ENCODE data around the gene ZNF366. TPM values are rescaled to one million over a fixed set of nuclear protein-coding genes. Genes with fewer than 3 reads are reported as not detected.
A peak's percentile ranks its signal among the peaks of the same experiment; 100 is the strongest.

ZNF366 gene
- total RNA-seq, 1 donor from 2014 or later = 3.2 TPM

DNA sequence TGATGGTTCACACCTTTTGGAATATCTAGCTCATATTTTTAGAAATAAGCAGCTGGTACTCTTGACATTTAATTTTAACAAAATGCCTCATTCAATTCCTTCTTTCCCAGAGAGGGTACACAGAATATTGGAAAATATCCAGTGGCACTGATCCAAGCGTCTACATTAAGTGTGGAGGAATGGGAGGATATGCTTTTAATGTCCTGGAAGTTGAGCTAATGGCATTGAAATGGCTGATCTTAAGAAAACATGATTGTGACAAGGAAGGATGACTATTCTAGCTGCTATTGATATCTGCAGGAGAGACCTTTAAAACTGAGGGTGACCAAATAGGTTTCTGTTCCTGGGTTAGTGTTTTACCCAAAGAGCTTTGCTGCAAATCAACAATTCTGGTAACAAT lies 30.0 kb downstream of the ZNF366 start:
- no peak for DNase-seq (ENCODE audit: extremely low spot score in 2 of 2)
- Histone ChIP-seq H3K4me3 (no peak overlapping the region), H3K9me3 (no peaks in the 10 kb centered on the region), H3K4me1 (peaks cover 21% of the 10 kb centered on the region), H3K36me3 (no peaks in the 10 kb centered on the region), H3K27ac (no peak overlapping the region), H3K27me3 (no peaks in the 10 kb centered on the region)
- TF ChIP-seq POLR2A (IDR thresholded peaks at IDR 0.05) (no peak), POLR2AphosphoS5 (IDR thresholded peaks at IDR 0.05; ENCODE audit: insufficient read depth in 1 of 2, low read depth in 1 of 2) (no peak)
- TF ChIP-seq, protein P1, sequence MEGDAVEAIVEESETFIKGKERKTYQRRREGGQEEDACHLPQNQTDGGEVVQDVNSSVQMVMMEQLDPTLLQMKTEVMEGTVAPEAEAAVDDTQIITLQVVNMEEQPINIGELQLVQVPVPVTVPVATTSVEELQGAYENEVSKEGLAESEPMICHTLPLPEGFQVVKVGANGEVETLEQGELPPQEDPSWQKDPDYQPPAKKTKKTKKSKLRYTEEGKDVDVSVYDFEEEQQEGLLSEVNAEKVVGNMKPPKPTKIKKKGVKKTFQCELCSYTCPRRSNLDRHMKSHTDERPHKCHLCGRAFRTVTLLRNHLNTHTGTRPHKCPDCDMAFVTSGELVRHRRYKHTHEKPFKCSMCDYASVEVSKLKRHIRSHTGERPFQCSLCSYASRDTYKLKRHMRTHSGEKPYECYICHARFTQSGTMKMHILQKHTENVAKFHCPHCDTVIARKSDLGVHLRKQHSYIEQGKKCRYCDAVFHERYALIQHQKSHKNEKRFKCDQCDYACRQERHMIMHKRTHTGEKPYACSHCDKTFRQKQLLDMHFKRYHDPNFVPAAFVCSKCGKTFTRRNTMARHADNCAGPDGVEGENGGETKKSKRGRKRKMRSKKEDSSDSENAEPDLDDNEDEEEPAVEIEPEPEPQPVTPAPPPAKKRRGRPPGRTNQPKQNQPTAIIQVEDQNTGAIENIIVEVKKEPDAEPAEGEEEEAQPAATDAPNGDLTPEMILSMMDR (IDR thresholded peaks at IDR 0.05) = no peak
- intact Hi-C loops (cut with DNase I) = no loop called here

DNA sequence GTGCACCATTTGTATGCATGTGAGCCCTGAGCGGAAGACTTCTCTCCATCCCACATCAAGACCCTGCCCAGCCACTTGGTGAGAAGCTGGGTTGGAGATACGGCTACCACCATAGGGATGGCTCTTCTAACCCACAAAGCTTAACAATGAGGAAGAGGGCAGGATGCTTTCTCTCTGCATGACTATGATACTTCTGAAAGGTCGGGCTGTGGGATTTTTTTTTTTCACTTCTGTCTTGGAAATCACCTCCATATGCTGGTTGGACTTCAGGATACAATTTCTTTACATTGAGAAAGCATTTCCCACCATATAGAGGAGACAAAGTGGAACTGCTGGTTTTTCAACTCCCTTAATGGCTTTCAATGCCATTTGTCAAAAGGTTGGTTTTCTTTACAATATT lies 30.5 kb downstream of the ZNF366 start:
- Histone ChIP-seq H3K27ac (no peak overlapping the region), H3K9me3 (no peaks in the 10 kb centered on the region), H3K4me1 (peaks cover 26% of the 10 kb centered on the region), H3K4me3 (no peak overlapping the region), H3K36me3 (no peaks in the 10 kb centered on the region), H3K27me3 (no peaks in the 10 kb centered on the region)
- no peak for TF ChIP-seq POLR2AphosphoS5 (IDR thresholded peaks at IDR 0.05; ENCODE audit: insufficient read depth in 1 of 2, low read depth in 1 of 2)
- TF ChIP-seq POLR2A (IDR thresholded peaks at IDR 0.05) = no peak
- TF ChIP-seq, protein P1 (IDR thresholded peaks at IDR 0.05) = no peak
- intact Hi-C loops (cut with DNase I) = no loop called here
- DNase-seq (ENCODE audit: extremely low spot score in 2 of 2) = no peak

DNA sequence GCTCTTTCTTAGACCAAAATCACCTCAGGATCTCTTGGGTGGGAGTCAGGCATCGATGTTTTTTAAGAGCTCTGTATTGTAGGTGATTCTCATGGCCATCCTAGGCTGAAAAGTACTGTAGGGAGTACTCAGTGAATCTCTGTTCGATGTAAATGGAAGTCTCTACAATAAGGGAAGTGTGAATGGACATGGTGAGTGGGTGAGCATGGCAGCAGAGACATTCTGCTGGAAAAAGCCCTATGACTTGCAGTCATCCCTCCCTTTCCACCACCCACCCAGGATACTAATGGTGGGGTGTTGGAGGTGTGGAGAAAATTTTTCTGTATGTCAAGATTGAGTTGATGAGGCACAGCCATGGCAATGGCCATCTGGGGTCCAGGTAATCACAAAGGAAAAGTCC lies 30.9 kb downstream of the ZNF366 start:
- TF ChIP-seq POLR2AphosphoS5 (IDR thresholded peaks at IDR 0.05; ENCODE audit: insufficient read depth in 1 of 2, low read depth in 1 of 2) (no peak), POLR2A (IDR thresholded peaks at IDR 0.05) (no peak)
- TF ChIP-seq, protein P1 (IDR thresholded peaks at IDR 0.05) = no peak
- intact Hi-C loops (cut with DNase I) = no loop called here
- H3K27me3 ChIP-seq = no peaks in the 10 kb centered on the region
- peaks cover 28% of the 10 kb centered on the region for H3K4me1 ChIP-seq
- no peak for DNase-seq (ENCODE audit: extremely low spot score in 2 of 2)
- H3K27ac ChIP-seq = no peak overlapping the region
- H3K36me3 ChIP-seq = no peaks in the 10 kb centered on the region
- no peak overlapping the region for H3K4me3 ChIP-seq
- no peaks in the 10 kb centered on the region for H3K9me3 ChIP-seq

DNA sequence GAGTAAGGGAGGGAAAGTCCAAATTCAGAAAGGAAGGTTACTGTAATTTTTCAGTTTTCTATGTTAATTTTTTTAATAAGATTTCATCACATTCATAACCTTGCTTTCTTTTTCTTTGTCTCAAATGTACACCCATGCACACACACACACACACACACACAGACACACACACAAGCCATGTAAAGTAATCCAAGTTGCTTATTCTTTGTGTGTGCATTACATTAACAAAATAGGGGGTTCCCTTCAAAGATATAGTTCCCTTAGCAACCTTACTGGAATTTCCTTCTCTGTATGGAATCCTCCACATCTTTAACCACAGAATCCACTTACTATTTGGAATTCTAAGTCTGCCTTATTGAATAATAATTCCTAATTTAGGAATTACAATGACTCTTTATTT lies 32.7 kb downstream of the ZNF366 start:
- no peak for TF ChIP-seq POLR2AphosphoS5 (IDR thresholded peaks at IDR 0.05; ENCODE audit: insufficient read depth in 1 of 2, low read depth in 1 of 2)
- TF ChIP-seq POLR2A (IDR thresholded peaks at IDR 0.05) = no peak
- TF ChIP-seq, protein P1 (IDR thresholded peaks at IDR 0.05) = no peak
- no peak overlapping the region for H3K4me3 ChIP-seq
- no peaks in the 10 kb centered on the region for H3K27me3 ChIP-seq
- peaks cover 28% of the 10 kb centered on the region for H3K4me1 ChIP-seq
- H3K27ac ChIP-seq = no peak overlapping the region
- no peak for DNase-seq (ENCODE audit: extremely low spot score in 2 of 2)
- H3K9me3 ChIP-seq = no peaks in the 10 kb centered on the region
- no peaks in the 10 kb centered on the region for H3K36me3 ChIP-seq
- intact Hi-C loops (cut with DNase I) = no loop called here

DNA sequence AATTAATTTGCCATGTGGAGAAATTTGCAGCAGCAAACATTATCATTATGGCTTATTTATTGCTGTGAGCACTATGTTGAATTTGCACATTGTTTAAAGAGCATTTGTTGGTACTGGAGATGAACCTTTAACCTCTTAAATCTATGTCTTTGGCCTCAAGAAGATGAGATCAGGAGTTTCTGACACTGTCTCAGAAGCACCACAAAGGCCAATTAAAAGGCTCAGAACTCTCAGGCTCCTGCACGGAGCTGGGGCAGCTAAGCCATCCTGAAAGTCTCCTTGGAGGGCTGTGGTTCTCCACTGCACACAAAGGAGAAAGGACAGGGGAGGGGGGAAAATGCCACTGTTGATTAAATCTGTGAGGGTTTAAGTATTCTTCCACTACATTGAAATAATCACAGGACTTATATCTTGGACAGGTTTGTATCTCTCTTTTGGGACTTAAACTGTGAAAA lies 33.1 kb downstream of the ZNF366 start:
- no peak overlapping the region for H3K27ac ChIP-seq
- intact Hi-C loops (cut with DNase I) = no loop called here
- no peaks in the 10 kb centered on the region for H3K9me3 ChIP-seq
- TF ChIP-seq POLR2A (IDR thresholded peaks at IDR 0.05) (no peak), POLR2AphosphoS5 (IDR thresholded peaks at IDR 0.05; ENCODE audit: insufficient read depth in 1 of 2, low read depth in 1 of 2) (no peak)
- TF ChIP-seq, protein P1 (IDR thresholded peaks at IDR 0.05) = no peak
- peaks cover 28% of the 10 kb centered on the region for H3K4me1 ChIP-seq
- H3K36me3 ChIP-seq = no peaks in the 10 kb centered on the region
- H3K4me3 ChIP-seq = no peak overlapping the region
- H3K27me3 ChIP-seq = no peaks in the 10 kb centered on the region
- DNase-seq (ENCODE audit: extremely low spot score in 2 of 2) = peak in 1 of 2 donors; percentile 27

All from vagina (tissue), 2 donors.